NCI-H2171 treated with DMSO at 0.1 percent for 48 hours (cell line): ENCODE measurements around the gene BRSK2.
A peak's percentile ranks its signal among the peaks of the same experiment; 100 is the strongest.

Experiments used
- DNase-seq: peaks from one replicate; lab custom pipeline; 2025; lab: John Stamatoyannopoulos, UW

BRSK2 gene

DNA sequence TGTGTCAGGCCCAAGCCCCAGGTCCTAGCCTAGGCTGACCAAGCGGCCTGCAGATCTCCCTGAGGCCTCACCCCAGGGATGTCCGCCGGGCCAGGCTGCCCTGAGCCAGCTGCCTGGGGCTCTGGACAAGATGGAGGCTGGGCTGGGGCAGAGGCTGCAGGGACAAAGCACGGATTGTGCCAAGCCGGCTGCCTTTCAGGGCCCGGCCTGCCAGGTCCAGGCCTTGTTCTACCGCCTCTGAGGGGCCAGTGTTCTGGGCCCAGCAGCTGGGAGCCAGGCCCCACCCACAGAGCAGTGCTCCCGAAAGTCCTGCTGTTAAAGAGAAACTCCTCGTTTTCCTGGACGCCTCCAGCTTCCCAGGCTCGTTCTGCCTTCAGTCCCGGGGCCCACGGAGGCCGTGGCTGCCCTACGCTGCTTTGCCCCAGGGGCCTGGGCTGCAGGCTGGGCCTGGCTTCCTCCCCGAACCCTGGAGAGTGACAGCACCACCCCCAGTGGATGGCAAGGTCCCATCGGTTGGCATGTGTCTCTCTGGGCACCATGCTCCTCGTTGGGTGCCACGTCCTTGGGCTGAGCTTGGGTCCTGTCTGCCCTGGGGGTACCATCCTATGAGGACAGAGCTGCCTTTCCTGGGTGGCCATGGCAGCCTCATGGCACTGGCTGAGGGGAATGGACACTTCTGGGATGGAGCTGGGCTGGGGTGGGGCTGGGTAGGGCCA, 7.6 kb downstream of the BRSK2 start:
- no peak for DNase-seq

DNA sequence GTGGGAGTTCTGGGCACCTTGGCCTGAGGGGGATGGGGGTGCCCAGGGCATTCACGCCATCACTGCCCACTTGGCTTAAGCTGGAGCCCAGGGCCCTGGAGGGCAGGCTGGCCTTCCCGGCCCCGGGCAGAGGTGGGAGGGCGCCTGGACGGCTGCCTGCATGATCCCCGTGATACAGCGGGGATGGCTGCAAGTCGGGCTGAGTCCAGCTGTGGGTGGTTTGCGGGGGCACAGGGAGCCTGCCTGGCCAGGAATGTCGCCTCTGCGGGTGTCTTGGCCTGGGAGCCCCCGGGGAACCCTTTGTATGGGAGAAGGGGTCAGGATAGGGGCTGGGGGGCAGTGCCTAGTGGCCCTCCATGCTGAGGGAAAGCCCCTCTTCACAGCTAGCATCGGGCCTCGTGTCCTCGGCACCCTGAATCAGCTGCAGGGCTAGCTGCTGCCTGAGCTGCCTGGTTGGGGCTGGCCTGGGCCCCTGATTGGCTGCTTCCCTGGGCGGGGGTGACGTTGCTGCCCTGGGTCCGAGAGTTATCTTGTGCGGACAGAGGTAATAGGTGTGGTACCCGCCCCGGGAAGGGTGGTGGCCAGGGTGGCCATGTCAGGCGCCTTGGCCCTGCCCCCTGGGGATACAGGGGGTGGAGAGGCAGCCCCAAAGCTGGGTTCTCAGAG, 8.3 kb downstream of the BRSK2 start:
- DNase-seq = no peak

DNA sequence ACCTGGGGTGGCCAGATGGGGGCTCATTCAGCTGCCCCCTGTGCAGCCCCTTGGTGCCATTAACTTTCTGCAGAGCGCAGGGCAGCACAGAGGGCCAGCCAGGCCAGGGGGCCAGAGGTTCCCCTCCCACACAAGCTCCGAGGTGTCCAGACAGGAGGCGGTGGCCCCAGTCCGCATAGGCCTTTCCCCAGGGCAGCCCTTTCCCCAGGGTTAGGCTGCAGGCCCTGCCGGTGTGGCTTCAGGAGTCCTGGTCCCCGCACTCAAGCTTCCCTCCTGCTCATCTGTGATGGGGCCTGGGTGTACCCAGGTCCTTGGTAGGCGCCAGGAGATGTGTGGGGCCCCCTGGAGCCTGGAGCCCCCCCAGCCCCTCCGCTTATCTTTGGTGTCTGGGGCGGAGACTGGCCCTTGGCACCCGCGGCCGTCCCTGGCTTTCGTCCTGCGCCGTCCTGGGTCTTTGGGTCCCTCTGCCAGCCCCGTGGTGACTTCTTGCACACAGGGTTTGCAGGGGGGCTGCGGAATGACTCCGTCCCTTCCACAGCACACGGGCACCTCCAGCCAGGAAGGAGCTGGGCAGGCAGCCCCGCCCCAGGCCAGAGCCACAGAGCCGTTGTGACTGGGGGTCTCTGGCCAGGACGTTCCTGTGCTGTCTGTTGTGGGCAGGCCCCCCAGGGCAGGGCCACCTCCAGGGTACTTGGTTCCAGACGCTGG, 8.9 kb downstream of the BRSK2 start:
- no peak for DNase-seq

DNA sequence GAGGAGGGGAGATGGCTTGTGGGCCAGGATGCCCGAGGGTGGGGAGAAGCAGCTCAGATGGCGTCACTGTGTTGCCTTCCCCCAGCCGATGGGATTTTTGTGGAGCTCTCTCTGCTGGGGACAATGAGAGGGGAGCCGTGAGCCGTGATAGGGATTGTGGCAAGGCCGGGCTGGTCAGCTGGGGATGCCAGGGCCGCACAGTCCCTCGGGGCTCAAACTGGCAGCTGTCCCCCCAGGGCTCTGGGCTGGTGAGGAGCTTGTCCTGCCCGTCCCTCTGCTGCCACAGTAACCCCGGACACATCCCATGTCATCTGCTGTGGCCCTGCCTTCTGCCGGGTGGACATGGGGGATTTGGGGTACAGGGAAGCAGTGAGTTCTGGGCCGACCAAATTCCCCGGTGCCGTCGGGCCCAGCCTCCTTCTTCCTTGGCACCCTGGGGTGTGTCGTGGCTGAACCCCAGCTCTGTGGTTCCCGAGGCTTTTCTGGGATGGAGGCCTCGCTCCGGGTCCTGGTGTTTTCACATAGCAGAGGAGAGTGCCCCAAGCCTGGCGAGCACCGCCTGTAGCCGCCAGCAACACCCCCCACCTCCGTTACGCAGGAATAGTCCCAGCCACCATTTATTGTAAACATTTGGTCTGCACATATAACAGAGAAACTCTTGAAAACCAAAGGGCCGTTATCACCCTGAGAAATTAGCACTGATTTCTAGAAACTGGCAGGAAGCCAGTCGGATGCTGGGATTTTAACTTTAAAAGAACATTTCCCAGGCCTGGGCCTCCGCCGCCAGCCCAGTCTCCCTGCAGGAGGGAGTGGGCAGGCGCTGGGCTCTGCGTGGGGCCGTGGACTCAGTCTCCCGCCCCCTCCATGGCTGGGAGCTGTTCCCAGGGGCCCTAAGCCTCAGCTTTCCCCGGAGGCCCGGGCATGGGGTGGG, 9.9 kb downstream of the BRSK2 start:
- DNase-seq = no peak

DNA sequence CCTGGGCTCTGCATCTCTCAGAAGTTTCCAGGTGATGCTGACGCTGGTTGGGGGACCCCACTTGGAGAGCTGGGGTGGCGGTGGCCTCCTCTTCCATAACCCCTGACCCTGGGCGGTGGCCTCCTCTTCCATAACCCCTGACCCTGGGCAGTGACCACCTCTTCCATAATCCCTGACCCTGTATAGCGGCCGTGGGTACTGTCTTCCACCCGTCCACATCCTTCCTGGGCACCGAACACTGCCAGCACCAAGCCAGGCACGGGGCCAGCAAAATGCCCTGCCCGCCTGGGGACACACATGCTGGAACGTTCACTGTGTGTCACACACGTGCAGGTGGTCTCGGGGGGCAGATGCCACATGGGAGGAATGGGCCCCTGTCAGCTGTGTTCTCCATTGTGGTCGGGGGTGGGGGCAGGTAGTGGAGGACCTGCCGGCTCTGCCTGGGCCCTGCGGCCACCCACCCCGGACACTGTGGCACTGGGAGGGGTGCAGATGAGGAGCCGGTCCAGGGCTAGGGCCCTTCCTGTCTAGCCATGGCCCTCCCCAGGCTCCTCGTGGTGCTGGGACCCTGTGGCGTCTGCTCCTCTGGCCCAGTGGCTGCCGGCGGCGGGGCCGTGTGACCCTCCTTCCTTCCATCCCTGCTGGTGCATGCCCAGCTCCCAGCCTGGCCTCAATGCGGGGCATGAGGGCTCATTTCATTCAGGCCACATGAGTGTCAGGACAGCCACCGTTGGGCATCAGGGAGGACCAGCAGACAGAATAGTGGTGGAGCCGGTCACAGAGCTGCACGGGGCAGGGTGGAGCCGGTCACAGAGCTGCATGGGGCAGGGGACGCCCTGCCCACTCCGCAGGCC, 10.8 kb downstream of the BRSK2 start:
- DNase-seq = no peak

DNA sequence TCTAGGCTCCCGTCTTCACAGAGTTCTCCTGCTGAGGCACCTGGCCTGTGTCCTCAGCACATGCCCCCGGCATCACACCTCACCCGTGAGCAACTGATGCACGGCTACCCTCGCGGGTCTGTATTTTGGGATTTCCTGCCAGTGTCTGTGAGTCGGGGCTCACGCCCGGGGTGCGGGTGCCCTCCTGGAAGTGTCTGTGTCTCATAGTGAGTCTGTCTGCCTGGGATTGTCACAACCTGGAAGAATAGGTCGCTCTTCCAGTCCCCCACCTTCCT, 11.4 kb downstream of the BRSK2 start:
- DNase-seq = no peak

DNA sequence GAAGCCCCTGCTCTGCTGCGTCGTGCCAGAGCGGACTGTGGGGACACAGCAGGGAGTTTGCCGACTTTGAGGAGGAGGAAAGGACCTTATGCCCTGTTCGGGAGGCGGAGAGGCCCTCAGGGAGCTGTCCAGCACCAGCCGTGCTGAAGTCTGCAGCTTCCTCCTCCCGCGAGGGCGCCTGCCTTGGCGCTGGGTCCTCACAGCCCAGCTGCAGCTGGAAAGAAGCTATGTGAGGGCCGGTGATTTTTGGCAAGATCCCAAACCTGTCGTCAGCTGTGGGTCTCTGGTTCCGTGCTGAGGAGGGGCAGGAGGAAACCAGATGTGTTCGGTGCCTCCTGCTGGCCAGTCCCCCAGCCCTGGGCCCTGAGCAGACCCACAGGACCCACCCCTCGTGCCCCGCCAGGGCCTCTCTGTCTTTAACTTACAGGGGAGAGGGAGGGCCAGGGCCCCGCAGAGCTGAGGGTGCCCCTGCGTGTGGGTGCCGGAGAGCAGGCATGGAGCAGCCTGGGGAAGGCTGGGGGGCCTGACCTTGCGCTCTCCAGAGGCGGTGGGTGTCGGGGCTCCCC, 12.0 kb downstream of the BRSK2 start:
- DNase-seq = peak; percentile 1

DNA sequence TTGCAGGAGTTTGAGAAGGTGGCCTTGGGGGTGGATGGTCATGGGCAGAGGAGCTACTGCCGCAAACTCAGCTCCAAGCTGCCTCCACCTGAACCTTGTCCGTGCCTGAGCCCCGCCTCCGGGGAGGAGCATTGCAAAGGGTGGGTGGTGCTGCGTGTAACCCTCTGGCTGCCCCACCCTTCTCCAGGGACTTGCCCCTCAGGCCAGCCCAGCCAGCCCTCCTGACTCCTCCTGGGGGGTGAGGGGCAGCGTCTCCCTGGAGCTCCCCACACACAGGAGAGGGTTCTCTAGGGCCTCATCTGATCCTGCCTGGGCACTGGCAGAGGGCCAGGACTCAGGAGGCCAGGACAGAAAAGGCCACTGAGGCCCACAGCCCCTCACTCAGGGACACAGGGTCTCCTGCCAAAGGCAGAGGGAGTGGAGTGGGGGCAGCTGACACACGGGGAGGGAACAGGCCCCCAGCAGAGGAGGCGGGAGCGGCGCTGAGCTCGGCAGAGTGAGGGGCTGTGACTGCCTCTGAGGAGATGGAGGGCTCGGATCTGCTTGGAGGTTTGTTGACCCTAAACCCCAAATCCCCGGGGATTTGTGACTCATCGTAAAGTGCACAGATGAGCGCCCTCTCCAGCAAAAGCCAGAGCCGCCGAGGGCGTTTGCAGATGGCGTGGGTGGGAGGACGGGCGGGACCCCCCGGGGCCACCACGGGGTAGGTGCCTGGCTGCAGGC, 12.8 kb downstream of the BRSK2 start:
- no peak for DNase-seq

DNA sequence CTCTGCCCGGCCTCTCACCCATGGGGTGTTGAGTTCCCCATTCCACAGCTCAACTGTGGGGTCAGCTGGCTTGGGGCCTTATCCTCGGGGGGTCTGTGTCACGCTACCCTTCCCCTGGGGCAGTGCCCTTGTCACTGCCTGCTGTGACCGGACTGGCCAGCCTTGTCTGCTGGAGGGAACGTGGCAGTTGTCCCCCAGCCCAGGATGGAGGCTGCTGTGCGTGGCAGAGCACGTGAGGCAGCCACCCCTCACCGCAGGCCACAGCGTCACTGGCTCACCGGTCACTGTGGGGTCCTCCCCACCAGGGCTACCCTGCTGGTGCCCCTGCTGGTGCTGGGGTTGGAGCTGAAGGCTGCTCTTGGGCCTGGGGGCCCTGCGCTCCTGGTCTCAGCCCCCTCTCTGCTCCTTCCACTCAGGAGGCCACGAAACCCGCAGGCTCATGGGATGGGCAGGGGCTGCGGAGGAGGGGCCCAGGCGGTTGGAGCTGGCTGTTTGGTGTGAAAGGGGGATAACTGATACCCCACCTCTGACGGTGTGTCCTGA, 13.4 kb downstream of the BRSK2 start:
- no peak for DNase-seq

DNA sequence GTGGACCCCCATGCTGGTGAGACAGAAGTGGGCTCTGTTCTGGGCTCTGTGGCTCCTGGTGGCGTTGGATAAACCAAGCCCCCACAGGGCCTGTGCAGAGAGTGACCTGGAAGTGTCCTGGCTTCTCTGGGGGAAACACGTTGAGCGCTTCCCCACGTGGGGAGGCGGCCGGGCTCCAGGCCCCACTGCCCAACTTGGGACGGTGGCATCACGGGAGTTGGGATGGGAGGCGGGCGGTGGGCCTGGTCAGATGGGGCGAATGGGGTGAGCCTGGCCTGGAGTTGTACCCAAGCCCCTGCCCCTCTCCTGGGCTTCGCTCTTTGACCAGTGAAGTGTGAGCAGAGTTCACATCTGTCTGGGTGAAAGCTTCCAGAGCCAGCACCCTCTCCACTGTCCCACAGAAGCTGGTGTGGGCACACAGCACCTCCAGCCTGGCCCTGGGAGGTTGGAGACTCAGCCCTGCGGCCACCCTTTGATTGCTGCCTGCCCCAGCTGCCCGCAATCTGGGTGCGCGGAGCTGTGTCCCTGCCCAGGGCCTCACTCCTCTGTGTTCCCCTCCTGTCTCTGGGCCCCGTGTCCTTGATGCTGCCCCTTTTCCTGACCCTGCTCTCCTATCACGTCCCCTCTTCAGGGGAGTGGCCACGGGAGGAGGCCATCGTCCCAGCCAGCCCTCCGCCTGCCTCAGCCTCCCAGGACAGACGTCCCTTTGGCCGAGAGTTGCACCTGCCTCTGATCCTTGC, 14.2 kb downstream of the BRSK2 start:
- DNase-seq = no peak

DNA sequence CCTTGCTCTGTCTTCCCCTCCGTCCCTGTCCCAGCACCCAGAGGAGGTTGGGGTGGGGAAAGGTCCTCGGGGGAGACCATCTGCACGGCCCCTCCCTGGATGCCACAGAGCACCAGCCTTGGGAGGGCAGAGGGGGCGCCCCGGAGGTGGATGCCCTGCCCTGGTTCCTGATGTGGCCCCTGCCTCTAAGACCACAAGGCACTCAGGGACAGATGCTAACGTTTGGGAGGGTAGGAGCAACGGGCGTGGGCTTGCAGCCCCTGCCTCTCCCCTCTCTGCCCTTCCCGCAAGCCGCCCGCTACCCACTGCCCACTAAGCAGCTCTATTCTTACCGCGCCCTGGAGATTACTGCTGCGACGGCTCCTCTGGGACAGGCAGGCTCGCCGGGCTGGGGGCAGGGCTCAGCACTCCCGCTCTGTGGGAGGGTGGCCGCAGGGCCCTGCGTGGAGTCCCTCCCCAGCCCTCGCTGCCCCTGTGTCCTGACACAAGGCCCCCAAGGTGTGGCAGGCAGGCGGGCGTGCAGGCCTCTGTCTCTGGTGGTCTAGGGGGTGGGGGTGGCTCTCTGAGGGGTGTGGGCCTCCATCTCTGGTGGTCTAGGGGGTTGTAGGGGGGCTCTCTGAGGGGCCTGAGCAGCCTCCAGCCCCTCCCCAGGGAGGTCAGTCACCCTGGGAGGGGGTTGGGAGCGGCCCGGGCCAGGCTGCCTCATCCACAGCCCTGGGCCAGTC, 14.9 kb downstream of the BRSK2 start:
- no peak for DNase-seq

DNA sequence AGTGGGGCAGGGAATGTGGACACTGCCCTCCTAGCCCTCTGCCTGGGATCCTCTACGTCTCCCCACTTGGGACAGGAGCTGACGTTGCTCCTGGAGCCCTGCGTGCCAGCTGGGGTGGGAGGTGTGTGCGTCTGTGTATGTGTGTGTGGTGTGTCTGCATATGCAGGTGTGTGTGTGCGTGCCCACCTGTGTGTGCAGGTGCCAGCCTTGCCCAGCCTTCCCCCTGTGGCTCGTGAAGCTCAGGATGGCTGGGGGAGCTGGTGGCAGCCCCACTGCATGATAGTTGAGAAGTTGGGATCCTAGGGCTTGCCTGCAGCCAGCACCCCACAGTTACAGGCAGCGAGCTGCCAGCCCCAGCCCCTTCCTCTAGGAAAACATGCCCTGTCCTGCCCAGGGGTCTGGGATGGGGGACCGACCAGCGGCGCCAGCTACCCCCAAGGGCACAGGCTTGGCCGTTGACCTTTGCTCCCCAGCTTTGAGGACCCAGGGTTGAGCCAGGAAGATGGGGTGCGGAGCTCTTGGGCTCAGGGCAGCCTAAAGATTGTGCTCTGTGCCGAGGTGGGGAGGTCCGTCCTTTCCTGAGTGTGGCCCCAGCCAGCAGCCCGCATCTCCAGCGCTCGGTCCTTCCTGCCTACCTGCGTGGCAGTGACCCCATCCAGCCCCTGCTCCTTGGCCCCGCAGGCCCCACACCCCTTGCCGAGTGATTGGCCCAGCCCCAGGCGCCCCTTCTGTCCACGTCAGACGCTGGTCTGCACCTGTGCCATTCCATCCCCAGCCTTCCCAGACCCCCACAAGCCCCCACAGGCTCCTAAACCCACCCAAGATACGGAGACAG, 15.7 kb downstream of the BRSK2 start:
- no peak for DNase-seq

DNA sequence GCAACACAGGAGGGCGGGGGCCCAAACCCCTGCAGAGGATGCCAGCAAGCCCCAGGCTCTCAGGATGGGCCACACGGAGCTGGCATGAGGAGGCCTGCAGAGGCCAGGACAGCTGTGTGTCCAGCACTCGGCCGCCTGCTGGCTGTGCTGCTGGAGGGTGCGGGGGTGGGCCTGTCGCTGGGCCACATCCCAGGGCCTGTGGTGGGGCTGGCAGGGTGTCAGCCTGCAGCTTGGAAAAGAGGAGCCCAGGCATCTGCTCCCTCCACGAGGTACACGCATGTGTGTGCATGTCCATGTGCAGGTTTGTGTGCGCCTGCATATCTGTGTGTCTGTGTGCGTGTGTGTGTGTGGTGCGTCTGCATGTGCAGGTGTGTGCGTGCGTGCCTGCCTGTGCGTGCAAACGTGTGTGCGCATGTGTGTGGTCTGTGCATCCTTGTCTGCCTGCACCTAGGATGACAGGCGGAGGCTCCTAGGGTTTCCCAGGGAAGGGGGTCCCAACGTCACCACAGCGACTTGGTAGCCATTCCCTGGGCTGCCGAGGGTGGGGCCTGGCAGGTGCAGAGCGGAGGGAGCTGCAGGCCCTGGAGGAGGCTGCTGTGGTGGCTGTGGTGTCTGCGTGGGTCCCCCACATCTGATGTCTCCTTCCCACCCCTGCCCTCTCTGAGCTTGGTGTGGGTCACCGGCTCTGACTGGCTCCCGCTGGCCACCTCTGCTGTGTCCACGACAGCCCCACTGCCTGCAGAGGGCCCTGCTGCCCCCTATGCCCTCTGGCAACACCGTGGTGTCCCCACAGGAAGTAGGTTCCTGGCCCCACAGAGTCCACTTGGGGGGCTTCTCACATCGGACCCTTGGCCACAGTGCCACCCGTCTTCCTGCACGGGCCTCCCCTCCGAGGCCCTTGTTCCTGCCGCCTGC, 17.1 kb downstream of the BRSK2 start:
- DNase-seq = no peak

DNA sequence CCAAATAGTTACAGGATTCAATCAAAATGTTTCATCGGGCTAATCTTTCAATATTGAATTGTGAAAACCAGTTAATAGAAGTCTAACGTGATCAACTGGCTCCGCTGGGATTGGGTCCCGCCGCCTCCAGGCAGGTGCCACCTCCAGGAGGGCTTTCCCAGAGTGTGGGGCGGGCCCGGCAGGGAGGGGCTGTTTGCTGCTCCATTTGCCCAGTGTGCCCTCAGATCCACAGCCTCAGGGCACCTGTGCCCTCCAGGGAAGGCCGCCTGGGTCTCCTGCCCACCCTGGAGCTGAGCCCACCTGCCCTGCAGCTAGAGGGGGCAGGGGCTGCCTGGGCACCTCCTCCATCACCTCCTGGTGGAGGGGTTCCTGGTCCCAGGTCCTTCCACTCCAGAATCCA, 17.9 kb downstream of the BRSK2 start:
- DNase-seq = no peak

DNA sequence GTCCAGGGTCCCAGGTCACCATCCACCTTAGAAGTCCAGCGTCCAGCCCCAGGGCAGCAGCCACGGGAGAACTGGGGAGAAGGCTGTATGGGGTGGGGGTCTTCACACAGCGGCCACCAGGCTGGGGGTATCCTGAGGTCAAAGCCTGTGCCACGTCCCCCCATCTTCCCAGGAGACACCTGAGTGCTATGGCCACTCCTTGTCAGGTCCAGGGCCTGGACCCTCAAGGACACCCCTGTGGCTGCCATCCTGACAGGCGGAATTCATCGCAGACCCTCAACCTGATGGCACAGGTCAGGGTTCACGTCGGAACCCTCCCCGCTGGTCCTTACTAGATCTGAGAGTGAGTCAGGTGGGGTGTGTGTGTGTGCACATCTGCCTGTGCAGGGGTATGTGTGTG, 18.6 kb downstream of the BRSK2 start:
- DNase-seq = no peak

DNA sequence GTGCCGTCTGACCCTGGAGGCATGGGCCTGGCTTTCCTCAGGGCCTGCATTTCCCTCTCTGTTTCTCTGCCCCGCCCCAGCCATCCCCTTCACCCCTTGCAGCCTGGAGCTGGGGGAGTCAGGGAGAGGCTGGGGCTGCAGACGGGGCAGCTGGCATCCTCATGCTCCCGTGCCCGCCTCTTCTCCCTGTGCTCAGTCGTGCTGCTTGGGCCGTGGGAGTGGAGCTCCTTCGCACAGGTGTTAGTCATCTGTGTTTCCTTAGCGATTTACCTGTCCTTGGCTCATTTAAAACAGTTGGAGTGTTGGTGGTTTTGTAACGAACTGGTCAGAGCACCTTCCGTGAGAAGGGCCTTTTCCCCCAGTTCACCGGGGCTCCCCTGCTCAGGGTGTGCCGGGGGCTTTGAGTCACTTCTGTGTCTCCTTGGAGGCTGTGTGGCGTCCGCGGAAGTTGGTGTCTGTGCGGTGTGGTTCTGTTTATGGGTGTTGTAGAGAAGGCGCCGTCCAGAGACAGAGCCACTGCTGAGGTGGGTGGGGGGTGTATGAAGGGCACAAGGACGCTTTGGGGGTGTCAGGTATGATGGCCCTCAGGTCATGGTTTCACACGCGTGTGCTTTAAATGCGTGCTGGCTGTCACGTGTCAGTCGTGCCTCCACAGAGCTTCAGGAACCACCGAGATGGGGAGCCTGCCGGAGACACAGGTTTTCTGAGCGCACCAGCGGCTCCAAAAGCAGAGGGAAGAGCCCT, 19.5 kb downstream of the BRSK2 start:
- peak; percentile 34 for DNase-seq
